ENCODE results near the gene C10orf120.

Gene C10orf120

DNA sequence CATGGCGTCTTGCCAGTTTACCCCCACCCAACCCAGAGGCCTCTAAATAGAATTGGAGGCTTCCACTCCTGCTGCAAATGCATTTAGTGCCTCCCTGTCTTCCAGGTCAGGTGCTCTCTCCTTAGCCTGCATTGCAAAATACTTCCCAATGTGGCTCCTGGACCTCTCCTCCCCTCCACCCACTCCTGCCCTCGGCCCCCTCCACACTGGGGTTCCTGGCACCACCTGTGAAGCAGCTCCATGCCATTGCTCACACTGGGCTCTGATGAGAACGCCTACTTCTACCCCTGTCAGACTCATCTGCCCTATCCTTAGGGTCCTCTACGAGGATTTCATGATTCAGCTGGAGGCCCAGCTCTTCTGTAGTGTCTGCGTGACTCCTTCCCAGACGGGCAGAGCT, 37.4 kb downstream of the C10orf120 start:
- DNase-seq (ENCODE audit: extremely low read depth in 1 of 2, low read depth in 1 of 2): no peak

DNA sequence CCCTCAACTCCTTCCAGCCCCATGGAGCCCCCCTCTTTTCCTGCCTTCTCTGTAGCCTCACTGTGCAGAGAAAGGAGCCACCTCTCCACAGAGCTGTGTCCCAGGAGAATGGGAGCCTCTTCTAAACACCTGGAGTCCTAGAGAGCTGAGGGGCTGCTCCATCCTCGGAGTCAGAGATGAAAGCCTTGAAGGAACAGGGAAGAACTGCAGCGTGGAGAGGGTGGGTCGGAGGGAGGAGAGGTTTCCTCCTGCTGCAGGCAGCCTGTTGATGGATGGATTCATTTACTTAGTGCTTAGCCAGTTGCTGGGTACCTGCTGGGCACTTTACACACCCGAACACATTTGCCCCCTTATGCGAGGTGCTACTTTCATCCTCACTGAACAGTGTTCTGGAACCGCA, 39.0 kb downstream of the C10orf120 start:
- no peak for DNase-seq (ENCODE audit: extremely low read depth in 1 of 2, low read depth in 1 of 2)

DNA sequence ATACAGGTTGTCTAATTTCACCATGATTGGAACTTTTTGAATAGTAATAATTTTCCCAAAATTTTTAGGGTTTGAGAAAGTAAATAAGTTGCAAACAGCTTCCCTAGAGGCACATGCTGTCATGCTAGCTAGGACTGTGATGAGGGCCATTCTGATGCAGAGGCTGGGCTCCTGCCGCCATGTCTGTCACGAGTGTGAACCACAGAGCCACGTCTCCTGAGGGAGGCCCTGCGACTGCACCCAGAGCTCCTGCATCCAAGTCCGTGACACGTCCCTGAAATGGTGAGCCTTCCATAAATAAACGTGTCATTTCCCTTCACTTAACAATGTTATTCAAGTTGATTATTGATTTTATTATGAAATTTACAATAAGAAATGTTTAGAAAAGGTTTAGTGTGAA, 40.0 kb downstream of the C10orf120 start:
- no peak for DNase-seq (ENCODE audit: extremely low read depth in 1 of 2, low read depth in 1 of 2)

DNA sequence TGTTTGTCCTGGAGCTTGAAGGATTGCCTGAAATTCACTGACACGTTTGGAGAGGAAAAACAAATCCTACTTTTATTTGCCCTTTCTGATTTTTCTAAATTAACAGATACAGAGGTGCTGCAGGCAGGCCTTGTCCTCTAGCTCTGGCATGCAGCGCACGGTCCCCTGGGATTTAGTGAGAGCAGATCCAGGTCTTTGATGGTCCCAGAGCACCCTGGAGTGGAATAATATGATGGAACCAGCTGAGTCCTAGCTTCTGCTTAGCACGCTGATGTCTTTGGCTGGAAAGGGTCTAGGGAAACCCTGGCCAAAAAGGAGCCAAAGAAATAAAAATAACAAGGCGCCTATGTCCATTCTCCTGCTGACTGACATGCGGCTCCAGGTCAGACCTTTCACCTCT, 40.5 kb downstream of the C10orf120 start:
- no peak for DNase-seq (ENCODE audit: extremely low read depth in 1 of 2, low read depth in 1 of 2)

DNA sequence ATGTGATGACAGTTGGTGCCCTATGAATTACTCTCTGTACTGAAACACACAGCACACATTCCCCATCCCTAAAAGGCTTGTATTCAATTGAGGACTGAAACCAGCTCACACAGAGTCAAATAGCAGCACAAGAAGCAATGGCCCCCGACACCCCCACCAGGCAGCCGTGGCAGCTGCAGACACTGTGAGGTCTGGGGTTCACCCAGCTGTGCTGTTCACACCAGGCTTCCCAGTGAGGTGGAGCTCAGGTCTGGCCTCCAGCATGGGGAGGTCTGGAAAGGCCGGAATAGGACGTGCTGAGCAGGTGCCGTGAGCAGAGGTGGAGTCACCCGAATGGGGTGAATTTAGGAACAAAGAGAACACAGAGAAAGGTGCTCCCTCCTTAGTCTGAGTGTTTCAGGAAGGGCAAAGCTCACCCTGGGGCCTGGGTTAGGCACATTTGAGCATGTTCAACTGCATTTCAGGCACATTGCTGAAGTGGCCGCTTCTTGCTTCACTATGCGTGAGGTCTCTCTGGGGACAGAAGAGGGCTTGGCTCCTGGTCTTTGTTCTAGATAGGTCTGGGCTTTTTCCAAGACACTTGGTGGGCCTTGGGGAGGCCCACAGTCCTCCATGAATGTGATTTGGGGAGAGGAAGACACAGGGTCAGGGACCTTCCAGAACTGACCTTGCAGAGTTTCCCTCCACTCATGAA, 41.1 kb downstream of the C10orf120 start:
- DNase-seq (ENCODE audit: extremely low read depth in 1 of 2, low read depth in 1 of 2): no peak

DNA sequence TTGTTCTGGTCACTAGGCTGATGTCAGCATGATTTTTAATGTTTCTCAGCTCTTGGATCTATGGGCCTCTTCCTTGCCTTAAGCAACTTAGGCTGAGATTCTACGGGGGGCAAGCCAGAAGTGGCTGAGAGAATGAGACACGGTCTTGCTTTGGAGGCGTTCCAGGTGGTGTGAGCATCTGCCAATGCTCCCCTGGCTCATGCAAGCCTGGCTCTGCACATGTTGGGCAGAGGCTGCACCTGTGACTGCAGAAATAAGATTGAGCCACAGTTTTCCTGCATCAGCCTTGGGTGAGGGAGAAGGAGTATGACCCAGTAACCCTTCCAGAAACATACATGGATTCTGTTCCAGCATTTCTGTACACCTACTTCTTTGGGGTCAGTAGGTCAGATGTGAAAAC, 41.9 kb downstream of the C10orf120 start:
- DNase-seq (ENCODE audit: extremely low read depth in 1 of 2, low read depth in 1 of 2): no peak

GRCh38 chr10:122657255-122657654, 42.4 kb downstream of the C10orf120 start:
- DNase-seq (ENCODE audit: extremely low read depth in 1 of 2, low read depth in 1 of 2): no peak

- DNase-seq (ENCODE audit: extremely low read depth in 1 of 2, low read depth in 1 of 2): no peak
Observed at GRCh38 chr10:122656741-122657140, 42.9 kb downstream of the C10orf120 start.

DNA sequence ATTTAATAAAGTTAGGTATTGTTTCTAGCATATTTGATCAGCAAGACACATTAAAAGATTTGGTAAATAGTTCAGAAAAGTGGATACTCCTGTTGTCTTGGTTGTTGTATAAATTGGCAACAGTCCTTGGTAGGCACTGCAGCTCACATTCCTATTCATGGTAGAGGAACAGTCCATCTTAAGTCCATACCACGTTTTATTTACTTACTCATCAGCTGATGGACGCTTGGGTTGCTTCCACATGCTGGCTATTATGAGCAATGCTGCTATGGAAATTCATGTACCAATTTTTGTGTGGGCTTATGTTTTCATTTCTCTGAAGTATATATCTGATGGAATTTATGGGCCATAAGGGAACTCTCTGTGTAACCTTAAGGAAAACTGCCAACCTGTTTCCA, 43.3 kb downstream of the C10orf120 start:
- no peak for DNase-seq (ENCODE audit: extremely low read depth in 1 of 2, low read depth in 1 of 2)

DNA sequence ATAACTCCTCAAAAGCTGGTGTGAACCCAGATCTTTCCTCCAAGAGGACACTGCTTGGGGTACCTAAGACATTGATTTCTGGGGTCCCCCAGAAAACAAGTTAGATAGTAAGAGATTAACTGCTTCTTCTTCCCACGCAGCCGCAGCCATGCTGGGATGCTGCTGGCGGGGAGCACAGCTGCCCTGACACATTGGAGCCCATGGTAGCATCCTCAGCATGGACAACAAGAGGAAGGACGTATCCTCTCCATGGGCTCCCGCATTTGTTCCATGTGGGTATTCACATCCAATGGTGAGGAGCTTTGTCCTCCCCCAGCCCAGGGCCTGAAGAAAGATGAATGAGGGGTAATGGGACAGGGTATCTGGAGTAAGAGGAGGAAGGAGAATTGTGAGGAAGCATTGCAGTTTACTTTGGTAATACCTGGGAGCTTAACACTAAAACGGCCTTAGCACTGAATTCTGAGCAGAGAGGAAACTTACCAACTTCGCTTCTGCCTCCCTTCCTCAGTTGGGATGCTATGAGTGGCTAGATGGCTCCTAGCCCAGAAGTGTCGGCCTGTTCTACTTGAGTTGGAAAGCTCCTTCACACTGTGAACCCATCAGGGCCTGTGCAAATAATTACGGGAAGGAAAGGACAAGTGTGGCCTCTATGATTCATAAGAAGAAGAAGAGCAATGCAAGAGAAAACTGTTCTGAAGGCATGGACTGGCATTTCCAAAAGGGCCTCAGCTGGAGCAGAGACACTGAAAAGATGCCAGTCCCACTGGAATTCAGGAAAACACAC, 43.9 kb downstream of the C10orf120 start:
- no peak for DNase-seq (ENCODE audit: extremely low read depth in 1 of 2, low read depth in 1 of 2)

- no peak for DNase-seq (ENCODE audit: extremely low read depth in 1 of 2, low read depth in 1 of 2)
Observed at GRCh38 chr10:122650331-122650730, 49.3 kb downstream of the C10orf120 start.

- DNase-seq (ENCODE audit: extremely low read depth in 1 of 2, low read depth in 1 of 2): no peak
Observed at GRCh38 chr10:122649903-122650302, 49.7 kb downstream of the C10orf120 start.

DNA sequence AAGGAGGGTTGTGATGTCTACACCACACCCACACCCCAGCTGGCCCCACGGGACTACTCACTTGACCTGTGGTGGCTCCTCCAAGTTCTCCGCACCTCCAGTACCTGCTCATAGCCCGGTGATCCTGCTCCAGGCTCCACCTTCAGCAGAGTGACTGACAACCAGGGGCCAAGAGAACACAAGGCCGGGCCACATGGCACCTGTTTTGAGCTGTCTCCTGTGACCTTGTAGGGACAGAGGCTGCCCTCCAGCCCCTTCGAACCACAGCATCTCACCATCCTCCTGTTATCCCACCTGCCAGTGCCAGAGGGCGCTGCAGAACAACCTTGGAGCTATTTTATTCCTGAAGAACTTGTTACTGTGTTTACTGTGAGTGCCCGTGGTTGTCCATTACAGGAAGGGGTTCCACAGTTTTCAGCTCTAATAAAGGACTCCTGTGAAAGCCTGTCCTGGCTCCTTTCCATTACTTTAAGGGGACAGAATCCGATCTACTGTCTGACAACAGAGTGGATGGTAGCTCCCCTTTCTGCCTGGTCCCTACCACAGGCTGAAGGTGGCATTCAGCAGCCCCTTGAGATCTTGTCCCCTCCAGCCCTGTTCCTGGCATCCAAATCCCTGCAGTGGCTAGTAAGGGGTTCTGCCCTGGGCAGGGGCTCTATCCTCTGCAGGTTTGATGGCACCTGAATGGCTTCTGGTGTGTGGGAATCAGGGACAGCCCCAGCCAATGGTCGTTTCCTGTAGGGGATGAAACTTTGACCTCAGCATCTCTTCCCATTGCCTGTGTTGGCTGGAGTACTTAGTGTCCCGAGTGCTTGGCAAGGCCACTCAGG, 50.8 kb downstream of the C10orf120 start:
- DNase-seq (ENCODE audit: extremely low read depth in 1 of 2, low read depth in 1 of 2): no peak
